Activated CD4-positive, alpha-beta memory T cell treated with anti-CD3 and anti-CD28 coated beads for 36 hours (primary cell): ENCODE data around the gene PAK5. TPM values are rescaled to one million over a fixed set of nuclear protein-coding genes. Genes with fewer than 3 reads are reported as not detected.

ENCODE experiments used
- CTCF ChIA-PET: fragments of 350-600 bp; sonication (Branson Sonifier 250); formaldehyde crosslinking; loops from one replicate; lab custom pipeline; 2021; ENCODE audit warnings: antibody characterized with exemption, inconsistent platforms; lab: Charles Lee
- POLR2A ChIA-PET: fragments of 350-600 bp; sonication (Branson Sonifier 250); formaldehyde crosslinking; loops from one replicate; lab custom pipeline; 2021; ENCODE audit warnings: antibody characterized with exemption; lab: Charles Lee
- DNase-seq: peaks from one replicate; pipeline ENCODE4 v3.0.0-alpha.2; 2020
- H3K27ac Mint-ChIP-seq: one replicate; pipeline ENCODE4 v1.8.0; 2021; ENCODE audit warnings: mixed read lengths
- H3K27me3 Mint-ChIP-seq: one replicate; pipeline ENCODE4 v1.8.0; 2021; ENCODE audit warnings: mixed read lengths
- H3K36me3 Mint-ChIP-seq: one replicate; pipeline ENCODE4 v1.8.0; 2021; ENCODE audit warnings: mixed read lengths
- H3K4me1 Mint-ChIP-seq: one replicate; pipeline ENCODE4 v1.8.0; 2021; ENCODE audit warnings: low read depth, mixed read lengths
- H3K4me3 Mint-ChIP-seq: one replicate; pipeline ENCODE4 v1.8.0; 2021; ENCODE audit warnings: mild to moderate bottlenecking, mixed read lengths
- H3K9me3 Mint-ChIP-seq: one replicate; pipeline ENCODE4 v1.8.0; 2021; ENCODE audit warnings: mixed read lengths
- intact Hi-C: fragments of 100-400 bp; cut with micrococcal nuclease; formaldehyde crosslinking; loops from one replicate; pipeline ENCODE4 v1.15.1; 2023
- total RNA-seq, 2 experiments: library from RNA; stranded (reverse); gene quantifications; one replicate each; pipeline ENCODE4 v1.2.3, GENCODE V29; 2021

Gene PAK5
- total RNA-seq, 2 experiments from 2014 or later = not detected

DNA sequence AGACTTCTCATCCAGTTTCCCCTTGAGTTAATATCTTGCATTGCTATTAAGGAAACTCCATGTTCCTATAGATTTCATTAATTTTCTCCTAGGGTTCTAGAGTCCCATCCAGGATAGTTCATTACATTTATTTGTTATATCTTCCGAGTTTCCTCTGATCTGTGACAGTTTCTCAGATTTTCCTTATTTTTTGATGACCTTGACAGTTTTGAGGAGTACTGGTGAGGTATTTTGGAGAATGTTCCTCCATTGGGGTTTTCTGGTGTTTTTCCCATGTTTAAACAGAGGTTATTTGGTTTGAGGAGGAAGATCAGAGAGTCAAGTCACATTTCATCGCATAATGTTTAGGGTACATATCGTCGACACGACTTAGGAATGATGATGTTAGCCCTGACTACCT, 256.7 kb downstream of the PAK5 start:
- no peaks in the 10 kb centered on the region for H3K9me3 Mint-ChIP-seq
- H3K27ac Mint-ChIP-seq = no peak overlapping the region
- no peaks in the 10 kb centered on the region for H3K27me3 Mint-ChIP-seq
- DNase-seq = no peak
- intact Hi-C loops = no loop called here
- ChIA-PET POLR2A (no interaction called here), CTCF (no interaction called here)
- H3K4me3 Mint-ChIP-seq = no peak overlapping the region
- no peaks in the 10 kb centered on the region for H3K36me3 Mint-ChIP-seq
- H3K4me1 Mint-ChIP-seq = no peaks in the 10 kb centered on the region

DNA sequence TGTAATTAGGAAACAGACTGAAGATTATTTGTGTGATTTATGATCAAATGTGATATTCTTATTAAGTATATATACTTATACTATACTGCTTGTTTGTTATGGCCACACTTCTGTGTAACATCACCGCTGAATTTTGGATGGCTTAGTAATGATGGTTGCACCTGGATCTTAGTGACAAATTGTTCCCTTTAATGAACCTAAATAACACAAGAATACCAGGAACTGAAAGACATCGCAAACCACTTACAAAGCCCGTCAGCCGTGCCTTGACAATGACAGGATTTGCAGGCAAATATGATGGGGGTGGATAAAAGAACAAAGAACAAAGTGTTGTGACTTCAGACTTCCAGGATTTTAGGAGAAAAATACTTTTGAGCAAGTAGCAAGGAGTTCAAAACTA, 257.4 kb downstream of the PAK5 start:
- intact Hi-C loops = no loop called here
- no peak for DNase-seq
- POLR2A ChIA-PET = no interaction called here
- CTCF ChIA-PET = no interaction called here
- H3K4me3 Mint-ChIP-seq = no peak overlapping the region
- H3K27me3 Mint-ChIP-seq = no peaks in the 10 kb centered on the region
- no peaks in the 10 kb centered on the region for H3K4me1 Mint-ChIP-seq
- H3K9me3 Mint-ChIP-seq = no peaks in the 10 kb centered on the region
- no peaks in the 10 kb centered on the region for H3K36me3 Mint-ChIP-seq
- no peak overlapping the region for H3K27ac Mint-ChIP-seq

DNA sequence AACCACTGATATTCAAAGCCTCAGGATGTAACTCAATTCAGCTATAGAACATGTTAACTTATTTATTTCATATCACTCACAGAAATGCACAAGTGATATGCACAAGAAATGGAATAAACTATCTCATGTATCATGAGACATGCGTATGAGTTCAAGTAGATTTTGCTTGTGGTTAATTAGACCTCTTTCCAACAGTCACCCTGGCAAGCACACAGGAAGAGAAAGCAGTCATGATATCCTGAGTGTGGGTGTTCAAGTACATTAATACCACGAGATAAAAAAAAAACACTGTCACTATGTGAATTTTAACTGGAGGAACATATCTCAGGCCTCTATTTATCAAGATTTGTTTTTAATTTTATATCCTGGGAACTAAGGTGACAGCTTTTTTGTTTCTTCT, 260.3 kb downstream of the PAK5 start:
- Mint-ChIP-seq H3K36me3 (no peaks in the 10 kb centered on the region), H3K27ac (no peak overlapping the region), H3K4me3 (no peak overlapping the region), H3K4me1 (no peaks in the 10 kb centered on the region), H3K27me3 (no peaks in the 10 kb centered on the region), H3K9me3 (no peaks in the 10 kb centered on the region)
- CTCF ChIA-PET = no interaction called here
- POLR2A ChIA-PET = interaction anchor here (0.6 kb wide), 1 partner anchor 1084 kb away, joined by 3 read pairs; no protein-coding TSS in a partner anchor
- intact Hi-C loops = no loop called here
- no peak for DNase-seq

DNA sequence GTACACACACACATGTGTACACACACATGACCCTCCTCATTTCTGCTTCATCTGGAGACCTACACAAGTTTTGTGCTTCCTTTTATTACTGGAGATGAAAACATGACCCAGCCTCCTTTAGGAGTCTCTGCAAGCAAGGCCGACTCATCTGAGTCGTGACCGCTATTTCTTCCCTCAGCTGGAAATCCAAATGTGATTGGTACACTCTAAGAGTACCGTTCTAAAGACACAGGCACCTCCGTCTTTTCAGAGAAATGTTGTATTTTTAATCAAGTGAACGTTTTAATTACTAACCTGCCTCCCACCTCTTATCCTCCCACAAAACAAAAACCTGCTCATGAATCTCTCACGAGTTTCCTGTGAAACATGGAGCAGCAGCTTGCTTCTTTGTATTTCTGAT, 261.5 kb downstream of the PAK5 start:
- Mint-ChIP-seq H3K4me3 (no peak overlapping the region), H3K4me1 (no peaks in the 10 kb centered on the region), H3K27me3 (no peaks in the 10 kb centered on the region), H3K27ac (no peak overlapping the region), H3K36me3 (no peaks in the 10 kb centered on the region), H3K9me3 (no peaks in the 10 kb centered on the region)
- POLR2A ChIA-PET = no interaction called here
- intact Hi-C loops = no loop called here
- CTCF ChIA-PET = interaction anchor here (1.3 kb wide), 1 partner anchor 169 kb away, joined by 3 read pairs; no protein-coding TSS in a partner anchor
- DNase-seq = no peak

DNA sequence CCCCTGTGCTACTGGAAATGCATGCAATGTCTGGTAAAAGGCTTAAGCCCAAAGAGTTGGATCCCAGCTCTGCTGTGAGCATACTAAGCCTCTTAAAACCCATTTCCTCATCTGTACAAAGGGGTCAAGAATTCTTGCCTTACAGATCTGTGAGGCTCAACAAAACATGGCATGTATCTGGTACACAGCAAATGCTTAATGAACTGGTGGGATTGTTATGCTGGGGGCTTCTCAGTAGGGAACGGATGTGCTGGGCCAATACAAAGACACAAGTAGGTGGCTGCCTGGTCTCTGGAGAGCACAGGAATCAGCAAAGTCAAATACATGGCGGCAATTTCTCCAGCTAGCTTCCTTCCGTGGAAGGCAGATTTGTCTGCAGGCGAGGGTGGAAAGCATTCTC, 262.2 kb downstream of the PAK5 start:
- Mint-ChIP-seq H3K9me3 (no peaks in the 10 kb centered on the region), H3K4me3 (no peak overlapping the region), H3K27ac (no peak overlapping the region), H3K36me3 (no peaks in the 10 kb centered on the region), H3K4me1 (no peaks in the 10 kb centered on the region), H3K27me3 (peaks cover 1% of the 10 kb centered on the region)
- POLR2A ChIA-PET = no interaction called here
- DNase-seq = no peak
- intact Hi-C loops = no loop called here
- CTCF ChIA-PET = interaction anchor here (1.3 kb wide), 1 partner anchor 168 kb away, joined by 3 read pairs; no protein-coding TSS in a partner anchor

DNA sequence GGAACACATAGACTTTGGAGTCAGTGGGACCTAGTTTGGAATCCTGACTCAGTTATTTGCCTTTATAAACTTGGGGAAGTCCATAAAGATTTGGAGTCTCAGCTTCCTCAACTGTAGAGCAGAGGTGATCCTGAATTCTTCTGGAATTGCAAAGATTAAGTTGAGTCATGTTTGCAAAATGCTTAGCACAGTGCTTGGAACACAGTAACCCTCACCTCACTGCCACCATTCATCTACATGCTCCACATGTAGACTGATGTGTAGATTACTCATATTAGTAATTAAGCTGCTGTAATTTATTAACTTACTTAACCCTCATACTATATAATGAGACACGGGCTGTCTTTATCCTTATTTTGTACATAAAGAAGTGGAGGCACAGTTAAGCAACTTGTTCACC, 263.0 kb downstream of the PAK5 start:
- intact Hi-C loops = no loop called here
- CTCF ChIA-PET = no interaction called here
- no peak overlapping the region for H3K27ac Mint-ChIP-seq

DNA sequence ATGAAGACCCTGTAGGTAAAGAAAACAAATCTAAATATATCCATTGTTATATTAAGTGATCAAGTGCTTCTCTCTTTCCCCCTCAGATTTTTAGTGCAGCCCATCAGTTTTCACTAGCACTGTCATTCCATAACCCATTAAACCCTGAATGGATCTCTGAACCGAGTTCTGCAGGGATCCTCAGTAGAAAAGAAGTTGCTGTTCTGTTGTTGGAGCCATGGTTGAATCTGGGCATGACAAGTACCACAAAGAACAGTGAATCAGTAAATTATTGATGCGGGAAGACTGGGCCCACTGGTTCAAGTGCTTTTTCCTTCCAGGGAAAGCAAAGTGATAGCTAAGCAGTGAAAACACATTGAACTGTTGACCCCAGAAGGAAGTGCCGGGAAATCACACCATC, 264.1 kb downstream of the PAK5 start:
- CTCF ChIA-PET = no interaction called here
- Mint-ChIP-seq H3K27ac (no peak overlapping the region), H3K9me3 (no peaks in the 10 kb centered on the region), H3K36me3 (no peaks in the 10 kb centered on the region), H3K27me3 (peaks cover 1% of the 10 kb centered on the region), H3K4me1 (no peaks in the 10 kb centered on the region), H3K4me3 (no peak overlapping the region)
- DNase-seq = no peak
- intact Hi-C loops = no loop called here
- POLR2A ChIA-PET = no interaction called here

More for the DNA sequence above, 263.0 kb downstream of the PAK5 start:
- Mint-ChIP-seq H3K4me3 (no peak overlapping the region), H3K36me3 (no peaks in the 10 kb centered on the region), H3K9me3 (no peaks in the 10 kb centered on the region), H3K4me1 (no peaks in the 10 kb centered on the region), H3K27me3 (peaks cover 1% of the 10 kb centered on the region)
- POLR2A ChIA-PET = no interaction called here
- DNase-seq = no peak

DNA sequence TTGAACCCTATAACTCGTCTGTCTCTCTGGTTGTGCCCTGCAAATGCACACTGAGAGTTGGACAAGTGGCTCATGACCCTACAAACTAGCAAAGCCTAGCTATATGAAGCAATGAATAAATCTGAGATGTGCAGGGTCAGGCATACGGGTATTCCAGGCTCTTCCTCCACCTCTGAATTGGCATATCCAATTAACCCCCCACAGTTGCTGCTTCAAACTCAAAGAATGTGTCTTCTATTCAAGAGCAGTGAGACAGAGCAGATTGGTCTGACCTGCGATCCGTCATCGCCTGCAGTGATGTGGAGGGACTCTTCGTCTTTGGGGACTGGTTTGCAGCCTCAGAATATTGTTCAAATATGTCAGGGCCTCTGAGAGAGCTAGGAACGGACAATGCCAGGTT, 264.7 kb downstream of the PAK5 start:
- no peak for DNase-seq
- ChIA-PET CTCF (no interaction called here), POLR2A (no interaction called here)
- H3K27ac Mint-ChIP-seq = no peak overlapping the region
- H3K4me3 Mint-ChIP-seq = no peak overlapping the region
- peaks cover 1% of the 10 kb centered on the region for H3K27me3 Mint-ChIP-seq
- no peaks in the 10 kb centered on the region for H3K4me1 Mint-ChIP-seq
- H3K9me3 Mint-ChIP-seq = no peaks in the 10 kb centered on the region
- intact Hi-C loops = no loop called here
- no peaks in the 10 kb centered on the region for H3K36me3 Mint-ChIP-seq

DNA sequence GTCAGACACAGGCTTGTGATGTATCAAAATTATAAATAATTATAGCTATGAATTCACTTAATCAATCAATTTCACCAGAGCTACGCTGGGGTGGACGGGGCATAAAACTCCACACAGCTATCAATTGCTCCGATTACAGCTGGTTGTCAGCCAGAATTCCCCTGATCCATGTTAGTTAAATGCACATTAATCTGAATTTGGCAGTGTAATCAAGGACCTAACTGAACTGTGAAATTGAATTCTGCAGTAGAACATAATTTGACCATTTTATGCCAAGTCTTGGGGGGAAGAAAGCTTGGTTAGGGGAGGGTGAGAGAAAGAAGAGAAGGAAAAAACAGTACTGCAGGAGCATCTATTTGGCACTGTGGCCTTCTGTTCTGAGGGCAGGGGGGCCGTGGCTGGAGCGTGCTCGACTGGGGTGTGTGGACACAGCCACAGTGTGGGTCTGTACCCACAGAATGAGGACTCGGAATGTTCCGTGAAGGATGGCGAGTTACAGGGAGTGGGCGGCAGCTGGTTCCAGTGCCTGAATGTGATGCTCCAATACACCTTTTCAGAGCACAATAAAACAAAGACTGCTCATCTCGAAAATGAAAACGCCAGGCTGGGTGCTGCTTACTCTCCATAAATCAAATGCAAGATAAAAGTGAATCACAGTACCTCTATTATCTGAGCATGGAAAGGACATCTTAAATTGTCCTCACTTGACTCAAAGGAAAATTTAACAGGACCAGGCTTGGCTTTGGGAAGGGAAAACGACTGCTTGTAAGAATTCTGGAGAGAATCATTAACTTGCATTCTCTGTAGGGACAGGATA, 265.3 kb downstream of the PAK5 start:
- CTCF ChIA-PET = no interaction called here
- H3K4me3 Mint-ChIP-seq = no peak overlapping the region
- H3K9me3 Mint-ChIP-seq = no peaks in the 10 kb centered on the region

DNA sequence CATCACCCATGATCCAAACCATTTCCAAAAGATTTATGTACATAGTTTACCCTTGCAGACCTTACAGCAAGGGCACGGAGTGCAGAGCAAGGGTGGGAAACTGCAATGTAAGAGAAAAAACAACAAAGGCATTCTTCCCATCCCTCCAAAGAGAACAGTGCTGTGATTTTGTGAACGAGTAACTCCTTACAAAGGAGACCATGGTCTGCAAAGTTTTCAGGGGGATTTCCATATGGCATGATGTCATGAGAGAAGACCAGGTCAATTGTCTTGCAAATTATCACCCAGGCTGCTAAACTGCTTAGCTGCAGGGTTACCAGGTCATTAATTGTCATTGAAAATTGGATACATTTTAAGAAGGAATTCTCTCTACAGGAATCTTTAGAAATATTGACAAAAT, 266.2 kb downstream of the PAK5 start:
- H3K4me3 Mint-ChIP-seq = no peak overlapping the region
- peaks cover 1% of the 10 kb centered on the region for H3K27me3 Mint-ChIP-seq
- ChIA-PET CTCF (interaction anchor here (0.7 kb wide), 1 partner anchor 14 kb away, joined by 5 read pairs; no protein-coding TSS in a partner anchor), POLR2A (no interaction called here)
- no peak overlapping the region for H3K27ac Mint-ChIP-seq
- H3K4me1 Mint-ChIP-seq = no peaks in the 10 kb centered on the region
- H3K36me3 Mint-ChIP-seq = no peaks in the 10 kb centered on the region
- DNase-seq = no peak
- intact Hi-C loops = no loop called here
- H3K9me3 Mint-ChIP-seq = no peaks in the 10 kb centered on the region

More for the DNA sequence above, 265.3 kb downstream of the PAK5 start:
- intact Hi-C loops = no loop called here
- POLR2A ChIA-PET = no interaction called here
- H3K36me3 Mint-ChIP-seq = no peaks in the 10 kb centered on the region
- H3K4me1 Mint-ChIP-seq = no peaks in the 10 kb centered on the region
- peaks cover 1% of the 10 kb centered on the region for H3K27me3 Mint-ChIP-seq
- DNase-seq = no peak
- H3K27ac Mint-ChIP-seq = no peak overlapping the region

DNA sequence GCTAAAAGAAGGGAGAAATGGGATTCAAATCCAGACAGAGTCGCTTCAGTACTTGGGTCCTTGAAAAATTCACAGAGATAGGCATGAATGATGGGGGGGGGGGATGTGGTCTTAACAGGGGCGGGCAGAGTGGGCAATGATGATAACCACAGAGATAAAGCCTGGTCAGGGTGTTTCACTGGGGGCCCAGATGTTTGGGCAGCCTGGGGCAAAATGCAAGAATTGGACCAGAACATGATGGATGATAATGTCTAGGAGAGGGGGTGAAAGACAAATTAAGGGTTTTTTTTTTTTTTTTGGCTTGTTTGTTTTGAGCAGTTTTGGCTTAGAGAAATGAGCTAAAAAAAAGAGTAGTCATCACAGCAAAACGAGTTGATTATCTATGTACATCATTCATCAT, 267.1 kb downstream of the PAK5 start:
- peaks cover 1% of the 10 kb centered on the region for H3K27me3 Mint-ChIP-seq
- ChIA-PET CTCF (no interaction called here), POLR2A (no interaction called here)
- intact Hi-C loops = no loop called here
- H3K36me3 Mint-ChIP-seq = no peaks in the 10 kb centered on the region
- H3K4me3 Mint-ChIP-seq = no peak overlapping the region
- no peaks in the 10 kb centered on the region for H3K4me1 Mint-ChIP-seq
- no peak for DNase-seq
- H3K9me3 Mint-ChIP-seq = no peaks in the 10 kb centered on the region
- no peak overlapping the region for H3K27ac Mint-ChIP-seq

DNA sequence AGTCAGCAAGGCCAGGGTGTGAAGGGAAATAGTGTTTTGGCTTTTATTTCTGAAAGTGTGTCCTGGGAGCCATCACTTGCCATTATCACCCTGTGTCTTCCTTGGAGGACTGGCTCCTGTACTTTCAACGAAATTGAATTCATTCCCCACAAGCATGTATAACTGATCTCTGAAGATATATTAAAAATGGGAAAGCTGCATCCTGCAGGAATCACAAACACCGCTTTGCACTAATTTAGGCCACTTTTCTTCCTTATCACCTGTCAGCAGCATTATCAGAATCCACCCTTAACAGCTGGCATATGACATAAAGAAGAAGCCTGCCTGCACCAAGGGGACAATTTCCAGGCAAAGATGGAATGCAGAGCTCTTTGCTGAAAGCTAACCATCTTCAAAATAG, 268.3 kb downstream of the PAK5 start:
- DNase-seq = no peak
- H3K36me3 Mint-ChIP-seq = no peaks in the 10 kb centered on the region
- no peak overlapping the region for H3K27ac Mint-ChIP-seq
- intact Hi-C loops = no loop called here
- peaks cover 3% of the 10 kb centered on the region for H3K9me3 Mint-ChIP-seq
- peaks cover 1% of the 10 kb centered on the region for H3K27me3 Mint-ChIP-seq
- POLR2A ChIA-PET = no interaction called here
- no peak overlapping the region for H3K4me3 Mint-ChIP-seq
- no peaks in the 10 kb centered on the region for H3K4me1 Mint-ChIP-seq
- CTCF ChIA-PET = no interaction called here

DNA sequence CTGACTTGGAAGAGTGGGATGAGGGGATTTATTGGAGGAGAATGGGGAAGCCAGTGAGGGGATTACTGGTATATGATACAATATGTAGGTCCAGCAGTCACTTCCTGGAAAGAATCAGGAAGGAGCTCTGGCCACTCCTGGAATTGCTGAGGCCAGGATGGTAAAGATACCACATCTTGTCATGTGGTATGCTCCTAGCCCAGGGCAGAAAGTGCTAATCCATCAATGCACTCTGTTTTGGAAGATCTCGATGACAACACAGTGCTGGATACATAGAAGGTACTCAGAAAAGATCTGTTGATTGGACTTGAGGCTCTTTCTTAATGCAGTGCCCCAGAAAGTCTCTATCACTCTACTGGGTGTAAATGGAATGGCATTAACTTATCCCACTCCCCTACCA, 271.9 kb downstream of the PAK5 start:
- ChIA-PET POLR2A (no interaction called here), CTCF (no interaction called here)
- intact Hi-C loops = no loop called here
- Mint-ChIP-seq H3K4me1 (no peaks in the 10 kb centered on the region), H3K27me3 (peaks cover 1% of the 10 kb centered on the region), H3K36me3 (no peaks in the 10 kb centered on the region), H3K4me3 (no peak overlapping the region), H3K9me3 (peaks cover 3% of the 10 kb centered on the region), H3K27ac (no peak overlapping the region)
- no peak for DNase-seq
